Measurements from ENCODE around the gene C5.

DNA sequence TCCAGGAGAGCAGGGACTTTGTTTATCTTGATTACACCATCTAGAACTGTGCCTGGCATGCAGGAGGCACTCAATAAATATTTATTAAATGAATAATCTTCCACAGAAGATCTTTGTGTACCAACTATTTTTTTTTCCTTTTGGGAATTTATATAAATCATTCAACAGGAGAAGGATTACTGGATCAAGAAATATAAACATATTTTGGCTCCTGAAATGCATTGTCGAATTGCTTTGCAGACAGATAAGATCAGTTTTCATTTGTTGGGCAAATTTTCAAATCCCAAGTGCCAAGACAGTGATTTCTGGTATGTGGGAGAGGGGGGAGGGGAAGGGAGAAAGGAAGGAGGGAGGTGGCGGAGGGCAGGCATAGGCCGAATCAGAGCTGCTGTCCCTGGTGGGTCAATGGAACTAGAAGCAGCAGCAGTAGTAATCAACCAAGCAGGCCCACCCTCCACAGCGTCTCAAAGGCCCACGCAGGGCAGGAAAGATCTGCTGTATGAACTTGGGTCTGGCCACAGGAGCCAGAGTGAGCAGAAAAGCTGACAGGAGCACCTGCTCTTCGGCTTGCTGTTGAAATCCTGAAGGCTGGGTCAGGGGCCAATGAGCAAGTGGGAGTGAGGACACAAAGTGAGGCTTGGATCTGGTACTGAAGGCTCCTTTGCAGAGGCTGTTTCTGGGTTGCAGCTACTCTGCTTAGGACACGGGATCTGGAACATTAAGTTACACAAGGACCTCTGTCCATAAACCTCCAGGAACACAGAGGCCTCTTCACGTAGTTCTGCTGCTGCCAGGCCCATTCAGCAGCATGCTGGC lies 107.7 kb downstream of the C5 start:
- TF ChIP-seq, protein P1, sequence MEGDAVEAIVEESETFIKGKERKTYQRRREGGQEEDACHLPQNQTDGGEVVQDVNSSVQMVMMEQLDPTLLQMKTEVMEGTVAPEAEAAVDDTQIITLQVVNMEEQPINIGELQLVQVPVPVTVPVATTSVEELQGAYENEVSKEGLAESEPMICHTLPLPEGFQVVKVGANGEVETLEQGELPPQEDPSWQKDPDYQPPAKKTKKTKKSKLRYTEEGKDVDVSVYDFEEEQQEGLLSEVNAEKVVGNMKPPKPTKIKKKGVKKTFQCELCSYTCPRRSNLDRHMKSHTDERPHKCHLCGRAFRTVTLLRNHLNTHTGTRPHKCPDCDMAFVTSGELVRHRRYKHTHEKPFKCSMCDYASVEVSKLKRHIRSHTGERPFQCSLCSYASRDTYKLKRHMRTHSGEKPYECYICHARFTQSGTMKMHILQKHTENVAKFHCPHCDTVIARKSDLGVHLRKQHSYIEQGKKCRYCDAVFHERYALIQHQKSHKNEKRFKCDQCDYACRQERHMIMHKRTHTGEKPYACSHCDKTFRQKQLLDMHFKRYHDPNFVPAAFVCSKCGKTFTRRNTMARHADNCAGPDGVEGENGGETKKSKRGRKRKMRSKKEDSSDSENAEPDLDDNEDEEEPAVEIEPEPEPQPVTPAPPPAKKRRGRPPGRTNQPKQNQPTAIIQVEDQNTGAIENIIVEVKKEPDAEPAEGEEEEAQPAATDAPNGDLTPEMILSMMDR (IDR thresholded peaks at IDR 0.05) = no peak
- no peak for TF ChIP-seq TCF7 (CRISPR knock-in tag; IDR thresholded peaks at IDR 0.05; ENCODE audit: low read depth)
- TF ChIP-seq ZNF121 (CRISPR knock-in tag; IDR thresholded peaks at IDR 0.05) = no peak
- TF ChIP-seq, protein P2, sequence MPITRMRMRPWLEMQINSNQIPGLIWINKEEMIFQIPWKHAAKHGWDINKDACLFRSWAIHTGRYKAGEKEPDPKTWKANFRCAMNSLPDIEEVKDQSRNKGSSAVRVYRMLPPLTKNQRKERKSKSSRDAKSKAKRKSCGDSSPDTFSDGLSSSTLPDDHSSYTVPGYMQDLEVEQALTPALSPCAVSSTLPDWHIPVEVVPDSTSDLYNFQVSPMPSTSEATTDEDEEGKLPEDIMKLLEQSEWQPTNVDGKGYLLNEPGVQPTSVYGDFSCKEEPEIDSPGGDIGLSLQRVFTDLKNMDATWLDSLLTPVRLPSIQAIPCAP (CRISPR knock-in tag; IDR thresholded peaks at IDR 0.05) = no peak
- no peak for TF ChIP-seq ZNF423 (CRISPR knock-in tag; IDR thresholded peaks at IDR 0.05)
- TF ChIP-seq, protein P3, sequence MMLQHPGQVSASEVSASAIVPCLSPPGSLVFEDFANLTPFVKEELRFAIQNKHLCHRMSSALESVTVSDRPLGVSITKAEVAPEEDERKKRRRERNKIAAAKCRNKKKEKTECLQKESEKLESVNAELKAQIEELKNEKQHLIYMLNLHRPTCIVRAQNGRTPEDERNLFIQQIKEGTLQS (CRISPR knock-in tag; conservative IDR thresholded peaks at IDR 0.05) = no peak
- TF ChIP-seq, protein P4, sequence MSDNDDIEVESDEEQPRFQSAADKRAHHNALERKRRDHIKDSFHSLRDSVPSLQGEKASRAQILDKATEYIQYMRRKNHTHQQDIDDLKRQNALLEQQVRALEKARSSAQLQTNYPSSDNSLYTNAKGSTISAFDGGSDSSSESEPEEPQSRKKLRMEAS (CRISPR knock-in tag; IDR thresholded peaks at IDR 0.05) = no peak
- no peak for TF ChIP-seq JUN (CRISPR knock-in tag; IDR thresholded peaks at IDR 0.05)
- TF ChIP-seq ZNF232 (CRISPR knock-in tag; IDR thresholded peaks at IDR 0.05) = no peak
- TF ChIP-seq, protein P5, sequence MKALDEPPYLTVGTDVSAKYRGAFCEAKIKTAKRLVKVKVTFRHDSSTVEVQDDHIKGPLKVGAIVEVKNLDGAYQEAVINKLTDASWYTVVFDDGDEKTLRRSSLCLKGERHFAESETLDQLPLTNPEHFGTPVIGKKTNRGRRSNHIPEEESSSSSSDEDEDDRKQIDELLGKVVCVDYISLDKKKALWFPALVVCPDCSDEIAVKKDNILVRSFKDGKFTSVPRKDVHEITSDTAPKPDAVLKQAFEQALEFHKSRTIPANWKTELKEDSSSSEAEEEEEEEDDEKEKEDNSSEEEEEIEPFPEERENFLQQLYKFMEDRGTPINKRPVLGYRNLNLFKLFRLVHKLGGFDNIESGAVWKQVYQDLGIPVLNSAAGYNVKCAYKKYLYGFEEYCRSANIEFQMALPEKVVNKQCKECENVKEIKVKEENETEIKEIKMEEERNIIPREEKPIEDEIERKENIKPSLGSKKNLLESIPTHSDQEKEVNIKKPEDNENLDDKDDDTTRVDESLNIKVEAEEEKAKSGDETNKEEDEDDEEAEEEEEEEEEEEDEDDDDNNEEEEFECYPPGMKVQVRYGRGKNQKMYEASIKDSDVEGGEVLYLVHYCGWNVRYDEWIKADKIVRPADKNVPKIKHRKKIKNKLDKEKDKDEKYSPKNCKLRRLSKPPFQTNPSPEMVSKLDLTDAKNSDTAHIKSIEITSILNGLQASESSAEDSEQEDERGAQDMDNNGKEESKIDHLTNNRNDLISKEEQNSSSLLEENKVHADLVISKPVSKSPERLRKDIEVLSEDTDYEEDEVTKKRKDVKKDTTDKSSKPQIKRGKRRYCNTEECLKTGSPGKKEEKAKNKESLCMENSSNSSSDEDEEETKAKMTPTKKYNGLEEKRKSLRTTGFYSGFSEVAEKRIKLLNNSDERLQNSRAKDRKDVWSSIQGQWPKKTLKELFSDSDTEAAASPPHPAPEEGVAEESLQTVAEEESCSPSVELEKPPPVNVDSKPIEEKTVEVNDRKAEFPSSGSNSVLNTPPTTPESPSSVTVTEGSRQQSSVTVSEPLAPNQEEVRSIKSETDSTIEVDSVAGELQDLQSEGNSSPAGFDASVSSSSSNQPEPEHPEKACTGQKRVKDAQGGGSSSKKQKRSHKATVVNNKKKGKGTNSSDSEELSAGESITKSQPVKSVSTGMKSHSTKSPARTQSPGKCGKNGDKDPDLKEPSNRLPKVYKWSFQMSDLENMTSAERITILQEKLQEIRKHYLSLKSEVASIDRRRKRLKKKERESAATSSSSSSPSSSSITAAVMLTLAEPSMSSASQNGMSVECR (CRISPR knock-in tag; IDR thresholded peaks at IDR 0.05; ENCODE audit: borderline replicate concordance) = no peak

Data from WTC11 (cell line).